Measurements from ENCODE around the gene MAN2B2.
A peak's percentile ranks its signal among the peaks of the same experiment; 100 is the strongest.
"Not testable (repeated sequence)": the region's sequence is repeated elsewhere in the genome, so short reads cannot be mapped to it uniquely, and the experiment has no call there.

MAN2B2 gene

DNA sequence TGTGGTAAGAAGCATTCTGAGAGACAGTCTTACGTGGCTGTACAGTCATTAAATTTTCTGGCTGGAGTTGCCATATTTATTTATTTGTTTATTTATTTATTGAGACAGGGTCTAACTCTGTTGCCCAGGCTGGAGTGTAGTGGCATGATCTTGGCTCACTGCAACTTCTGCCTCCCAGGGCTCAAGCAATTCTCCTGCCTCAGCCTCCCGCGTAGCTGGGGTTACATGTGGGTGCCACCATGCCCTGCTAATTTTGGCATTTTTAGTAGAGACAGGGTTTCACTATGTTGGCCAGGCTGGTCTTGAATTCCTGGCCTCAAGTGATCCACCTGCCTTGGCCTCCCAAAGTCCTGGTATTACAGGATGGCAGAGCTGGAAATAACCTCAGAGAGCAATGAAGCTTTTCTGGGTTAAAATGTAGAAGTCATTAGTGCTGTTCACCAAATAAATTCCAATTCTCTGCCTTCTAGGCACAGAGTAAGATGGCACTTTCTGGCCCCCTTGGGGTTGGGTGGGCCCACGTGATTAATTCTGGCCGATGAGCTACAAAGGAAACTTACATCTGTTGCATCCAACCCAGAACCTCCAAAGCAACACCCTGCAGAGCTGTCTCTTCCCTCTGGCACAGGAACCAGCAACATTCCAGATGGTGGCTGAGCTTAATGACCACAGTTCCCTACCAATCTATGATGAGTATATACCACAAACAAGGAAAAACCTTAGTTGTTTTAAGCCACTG is 70.0 kb downstream of the MAN2B2 start:
- DNase-seq = no peak

- DNase-seq = no peak
Observed at GRCh38 chr4:6647169-6647568, 72.2 kb downstream of the MAN2B2 start.

- no peak for DNase-seq
Observed at GRCh38 chr4:6647582-6648230, 72.7 kb downstream of the MAN2B2 start.

- DNase-seq = no peak
Observed at GRCh38 chr4:6649216-6649615, 74.2 kb downstream of the MAN2B2 start.

- not testable (repeated sequence) for DNase-seq
Observed at GRCh38 chr4:6654211-6654610, 79.2 kb downstream of the MAN2B2 start.

GRCh38 chr4:6655291-6655690 is 80.3 kb downstream of the MAN2B2 start:
- DNase-seq = not testable (repeated sequence)

DNA sequence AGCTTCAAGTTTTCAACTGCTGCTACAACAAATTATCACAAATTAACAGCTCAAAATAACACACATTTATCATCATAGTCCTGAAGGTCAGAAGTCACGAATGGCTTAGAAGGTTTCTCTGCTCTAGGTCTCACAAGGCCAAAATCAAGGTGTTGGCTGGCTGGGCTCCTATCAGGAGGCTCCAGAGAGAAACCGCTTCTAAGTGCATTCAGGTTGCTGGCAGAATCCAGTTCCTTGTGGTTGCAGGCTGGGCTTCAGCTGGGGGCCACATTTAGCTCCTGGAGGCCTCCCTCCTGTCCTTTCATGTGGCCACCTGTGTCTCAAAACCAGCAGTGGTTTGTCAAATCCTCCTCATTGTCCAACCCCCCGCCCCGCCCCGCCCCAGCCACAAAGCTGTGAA is 80.9 kb downstream of the MAN2B2 start:
- DNase-seq = no peak

DNA sequence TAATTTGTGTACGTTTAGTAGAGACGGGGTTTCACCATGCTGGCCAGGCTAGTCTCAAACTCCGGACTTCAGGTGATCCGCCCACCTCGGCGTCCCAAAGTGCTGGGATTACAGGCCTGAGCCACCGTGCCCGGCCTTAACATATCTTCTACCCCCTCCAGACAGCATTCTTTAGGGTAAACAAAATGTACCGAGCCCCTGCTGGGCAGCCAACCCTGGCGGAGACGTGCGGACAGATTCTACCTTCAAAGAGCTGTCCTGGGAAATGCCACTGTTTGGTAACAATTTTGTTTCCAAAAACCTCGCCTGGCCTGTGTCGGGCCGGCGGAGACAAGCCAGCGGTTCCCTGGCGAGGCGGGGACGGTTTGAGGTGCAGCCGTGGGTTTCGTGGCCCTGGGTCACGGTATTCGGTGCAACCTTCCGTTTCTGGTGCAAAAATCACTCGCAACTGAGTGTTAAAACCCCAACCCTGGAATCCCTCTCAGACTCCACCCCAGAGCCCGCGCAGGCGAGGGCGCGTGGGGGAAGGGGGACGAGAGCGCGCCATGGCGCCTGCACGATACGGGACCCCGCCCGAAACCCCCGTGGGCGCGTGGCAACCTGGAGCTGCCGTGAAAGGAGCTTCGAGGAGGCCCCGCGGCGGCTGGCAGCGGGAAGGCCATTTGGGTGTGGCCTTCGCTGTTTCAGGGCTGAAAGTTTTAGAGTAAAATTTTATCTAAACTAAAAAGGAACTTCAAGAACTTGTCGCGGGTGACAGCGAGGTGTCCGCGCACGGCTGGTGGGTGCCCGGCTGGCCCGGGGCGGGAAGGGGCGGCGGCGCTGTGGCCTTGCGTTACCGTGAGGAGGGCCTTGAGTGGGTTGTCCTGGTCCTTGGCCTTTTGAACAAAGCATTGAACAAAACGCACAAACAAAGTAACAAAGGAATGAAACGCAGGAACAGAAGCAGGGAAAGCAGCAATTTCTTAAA is 82.5 kb downstream of the MAN2B2 start:
- no peak for DNase-seq

DNA sequence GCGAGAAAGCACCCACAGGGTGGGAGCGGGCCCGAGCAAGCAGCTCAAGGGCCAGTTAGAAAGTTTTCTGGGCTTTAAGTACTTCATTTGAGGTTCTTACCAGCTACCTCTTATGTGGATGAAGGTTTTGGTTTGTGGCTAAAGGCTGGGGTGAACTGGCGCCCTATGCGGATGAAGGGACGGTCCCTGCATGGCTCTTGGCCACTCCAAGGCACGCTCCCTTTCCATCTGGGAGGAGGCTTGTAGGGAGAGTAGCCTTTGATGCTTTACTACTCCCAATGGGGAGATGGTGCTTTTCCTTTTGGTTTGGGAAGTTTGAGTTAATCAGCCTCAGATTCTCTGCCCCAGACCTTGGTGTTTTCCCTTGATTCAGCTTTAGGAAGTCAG is 83.2 kb downstream of the MAN2B2 start:
- no peak for DNase-seq

DNA sequence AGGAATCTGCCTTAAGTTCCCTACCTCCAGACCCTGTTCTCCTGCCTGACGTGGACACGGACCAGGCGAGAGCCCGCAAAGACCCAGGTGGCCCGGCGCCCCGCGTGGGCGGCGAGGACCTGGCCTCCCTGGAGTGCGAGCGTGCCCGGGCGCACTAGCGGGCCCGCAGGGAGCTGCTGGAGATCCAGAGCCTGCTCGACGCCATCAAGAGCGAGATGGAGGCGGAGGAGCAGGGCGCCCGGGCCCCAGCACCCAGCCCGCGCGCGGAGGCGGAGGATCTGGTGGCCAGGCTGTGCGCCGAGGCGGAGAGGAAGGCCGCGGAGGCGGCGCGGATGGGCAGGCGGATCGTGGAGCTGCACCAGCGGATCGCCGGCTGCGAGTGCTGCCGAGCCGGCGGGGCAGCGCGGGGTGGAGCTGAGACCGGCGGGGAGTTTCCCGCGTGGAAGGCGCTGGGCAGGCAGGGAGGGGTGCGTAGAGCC is 83.6 kb downstream of the MAN2B2 start:
- peak; percentile 35 to 68 (median 52) for DNase-seq

DNA sequence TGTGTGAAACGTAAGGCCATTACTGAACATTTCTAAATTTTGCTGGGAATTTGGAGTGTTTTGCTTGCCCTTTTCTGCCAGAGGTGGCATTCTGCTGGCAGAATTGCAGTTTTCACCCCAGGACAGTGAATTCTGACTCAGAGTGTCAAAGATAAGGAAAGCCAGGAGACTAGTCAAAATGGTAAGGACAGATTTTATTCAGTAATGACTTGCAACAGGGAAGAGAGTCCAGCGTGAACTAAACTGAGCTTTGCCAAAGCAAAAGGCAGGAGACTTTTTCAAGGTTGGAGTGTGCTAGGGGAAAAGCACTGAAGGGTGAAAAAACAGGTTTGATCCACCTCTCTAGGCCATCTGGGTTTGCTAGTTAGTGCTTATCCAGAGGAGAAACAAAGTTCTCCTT is 84.9 kb downstream of the MAN2B2 start:
- DNase-seq = no peak

- no peak for DNase-seq
Observed at GRCh38 chr4:6660430-6660829, 85.4 kb downstream of the MAN2B2 start.

DNA sequence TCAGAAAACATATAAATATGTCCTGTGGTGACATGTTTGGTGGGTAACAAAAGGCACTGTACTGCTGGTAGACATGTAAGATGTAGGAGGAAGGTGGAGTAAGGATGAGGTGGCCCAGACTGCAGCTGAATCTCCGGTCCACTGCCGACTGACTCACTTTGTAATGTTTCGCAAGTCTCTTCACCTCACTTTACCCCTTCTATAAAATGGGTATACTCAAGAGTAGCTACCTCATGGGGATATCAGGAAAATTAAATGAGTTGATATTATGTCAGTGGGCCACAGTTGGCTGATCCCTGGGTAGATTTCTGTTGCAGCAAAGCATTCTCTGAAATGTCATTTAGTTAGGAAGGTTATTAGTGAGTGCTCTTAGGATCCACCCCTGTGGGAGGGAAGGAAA is 87.6 kb downstream of the MAN2B2 start:
- DNase-seq = no peak

DNA sequence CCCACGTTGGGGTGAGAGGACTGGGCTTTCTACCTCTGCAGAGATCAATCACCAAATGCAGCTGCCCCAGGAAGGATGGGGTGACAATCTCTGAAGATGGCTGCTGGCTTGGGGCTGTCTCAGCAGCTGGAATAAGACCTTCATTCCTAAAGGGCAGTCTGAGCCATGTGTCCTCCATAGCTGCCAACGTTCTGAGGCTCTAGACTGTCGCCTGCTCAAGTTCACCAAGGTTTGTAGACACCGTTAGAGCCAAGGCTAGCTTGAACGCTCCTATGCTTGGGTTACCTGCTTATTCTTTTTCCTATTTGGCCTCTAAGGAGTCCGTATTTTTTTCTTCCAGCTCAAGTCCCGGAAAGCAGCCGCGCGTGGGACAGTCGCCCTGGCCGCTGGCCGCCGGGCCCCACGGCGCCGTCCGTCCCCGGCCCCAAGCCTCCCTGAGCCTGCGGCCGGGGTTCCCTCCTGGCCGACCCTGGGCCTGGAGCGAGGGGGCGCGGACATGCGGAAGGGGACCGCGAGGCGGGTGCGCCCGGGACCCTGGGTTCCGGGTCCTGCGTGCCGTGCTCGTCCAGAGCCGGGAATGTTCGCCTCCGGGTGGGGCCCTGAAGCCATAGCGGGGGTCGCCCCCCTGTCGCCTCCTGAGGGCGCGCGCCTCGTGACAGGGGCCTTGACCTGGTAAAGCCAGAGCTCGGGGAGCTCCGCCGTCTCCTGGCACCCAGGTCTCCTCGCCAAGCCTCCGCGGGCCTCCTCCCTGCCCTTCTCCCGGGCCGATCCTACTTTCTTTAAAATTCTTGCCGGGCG is 88.8 kb downstream of the MAN2B2 start:
- no peak for DNase-seq

GRCh38 chr4:6665320-6665654 is 90.3 kb downstream of the MAN2B2 start:
- no peak for DNase-seq

- no peak for DNase-seq
Observed at GRCh38 chr4:6668391-6668790, 93.4 kb downstream of the MAN2B2 start.

GRCh38 chr4:6671648-6672047 is 96.7 kb downstream of the MAN2B2 start:
- DNase-seq = no peak

GRCh38 chr4:6672131-6672530 is 97.1 kb downstream of the MAN2B2 start:
- no peak for DNase-seq

DNA sequence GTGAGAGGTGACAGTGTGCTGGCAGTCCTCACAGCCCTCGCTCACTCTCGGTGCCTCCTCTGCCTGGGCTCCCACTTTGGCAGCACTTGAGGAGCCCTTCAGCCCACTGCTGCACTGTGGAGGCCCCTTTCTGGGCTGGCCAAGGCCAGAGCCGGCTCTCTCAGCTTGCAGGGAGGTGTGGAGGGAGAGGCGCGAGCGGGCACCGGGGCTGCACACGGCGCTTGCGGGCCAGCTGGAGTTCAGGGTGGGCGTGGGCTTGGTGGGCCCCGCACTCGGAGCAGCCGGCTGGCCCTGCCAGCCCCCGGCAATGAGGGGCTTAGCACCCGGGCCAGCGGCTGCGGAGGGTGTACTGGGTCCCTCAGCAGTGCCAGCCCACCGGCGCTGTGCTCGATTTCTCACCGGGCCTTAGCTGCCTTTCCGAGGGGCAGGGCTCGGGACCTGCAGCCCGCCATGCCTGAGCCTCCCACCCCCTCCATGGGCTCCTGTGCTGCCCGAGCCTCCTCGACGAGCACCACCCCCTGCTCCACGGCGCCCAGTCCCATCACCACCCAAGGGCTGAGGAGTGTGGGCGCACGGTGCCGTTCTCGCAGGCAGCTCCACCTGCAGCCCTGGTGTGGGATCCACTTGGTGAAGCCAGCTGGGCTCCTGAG is 97.7 kb downstream of the MAN2B2 start:
- DNase-seq = not testable (repeated sequence)
